NCI-H460 (cell line): ENCODE data around the gene CYBA. TPM values are rescaled to one million over a fixed set of nuclear protein-coding genes. Genes with fewer than 3 reads are reported as not detected.

Experiments used
- DNase-seq: peaks from one replicate; pipeline ENCODE4 v3.0.0-alpha.2; 2016; ENCODE audit warnings: low read depth; ENCODE audit errors: extremely low read depth
- total RNA-seq: library from RNA; depleted of rRNA; stranded (reverse); fragments of >200 nt; shearing (Covaris generic); gene quantifications from 2 replicates; pipeline ENCODE4 v1.2.3, GENCODE V29; 2014

The CYBA gene
- total RNA-seq, 1 experiment from 2014 or later: 143 TPM

DNA sequence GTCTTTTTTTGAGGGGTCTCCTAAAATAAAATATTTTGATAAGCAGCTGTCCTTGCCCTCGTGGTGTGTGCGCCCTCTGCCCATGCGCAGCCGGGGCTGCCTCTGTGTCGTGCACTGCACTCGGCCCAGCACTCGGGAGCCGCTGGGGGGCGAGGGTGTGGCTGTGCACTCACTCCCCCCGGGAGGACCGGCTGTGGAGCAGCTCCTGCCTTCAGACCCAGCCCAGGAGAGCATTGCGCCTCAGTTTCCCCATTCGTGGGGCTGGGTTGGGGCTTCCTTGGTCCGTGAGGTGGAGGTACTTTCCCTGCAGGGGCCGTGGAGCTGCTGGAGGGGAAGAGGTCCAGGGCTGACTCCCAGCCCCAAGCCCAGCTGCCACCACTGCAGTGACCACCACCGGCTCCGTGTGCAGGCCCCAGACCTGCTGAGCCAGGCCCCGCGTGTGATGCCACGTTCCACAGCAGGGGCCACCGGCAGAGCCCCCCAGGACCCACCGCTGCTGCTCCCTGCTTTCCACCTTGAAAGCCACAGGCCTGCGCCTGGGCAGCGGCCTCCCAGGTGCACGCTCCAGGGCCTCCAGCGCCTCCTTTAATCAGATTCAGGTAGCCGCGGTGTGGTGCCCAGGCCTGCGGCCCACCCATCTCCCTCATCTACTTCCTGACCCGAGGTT lies 18.8 kb downstream of the CYBA start:
- DNase-seq: no peak

DNA sequence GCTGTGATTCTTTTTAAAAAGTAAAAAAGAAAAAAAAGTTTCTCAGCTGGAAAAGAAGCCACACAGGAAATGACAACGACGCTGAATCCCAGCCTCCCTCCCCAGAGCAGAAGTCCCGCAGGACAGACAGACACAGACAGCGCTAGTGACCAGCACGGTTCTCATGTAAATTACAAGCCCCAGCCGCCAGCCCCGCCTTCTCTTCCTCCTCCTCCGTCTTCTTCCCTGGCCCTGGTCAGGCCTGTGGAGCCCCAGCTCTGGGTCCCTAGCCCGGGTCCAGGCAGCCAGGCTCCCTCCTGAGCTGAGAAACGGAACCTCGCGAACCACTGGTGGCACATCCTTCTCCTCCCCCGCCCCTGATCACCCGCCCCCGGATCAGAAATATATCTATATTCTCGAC lies 19.5 kb downstream of the CYBA start:
- no peak for DNase-seq

DNA sequence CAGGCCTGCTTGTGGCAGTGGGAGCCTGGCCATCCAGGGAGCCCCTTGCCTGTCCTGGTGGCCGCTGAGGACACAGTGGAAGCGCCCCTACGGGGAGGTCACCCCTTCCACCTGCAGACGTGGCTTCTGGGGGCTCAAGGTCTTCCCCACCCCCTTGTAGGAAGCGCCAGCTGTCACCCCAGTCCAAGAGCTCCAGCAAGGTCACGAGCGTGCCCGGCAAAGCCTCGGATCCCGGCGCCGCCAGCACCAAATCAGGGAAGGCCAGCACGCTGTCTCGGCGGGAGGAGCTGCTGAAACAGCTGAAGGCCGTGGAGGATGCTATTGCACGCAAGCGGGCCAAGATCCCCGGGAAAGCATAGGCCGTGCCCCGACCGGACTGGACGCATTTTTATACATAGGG lies 19.9 kb downstream of the CYBA start:
- DNase-seq: no peak

DNA sequence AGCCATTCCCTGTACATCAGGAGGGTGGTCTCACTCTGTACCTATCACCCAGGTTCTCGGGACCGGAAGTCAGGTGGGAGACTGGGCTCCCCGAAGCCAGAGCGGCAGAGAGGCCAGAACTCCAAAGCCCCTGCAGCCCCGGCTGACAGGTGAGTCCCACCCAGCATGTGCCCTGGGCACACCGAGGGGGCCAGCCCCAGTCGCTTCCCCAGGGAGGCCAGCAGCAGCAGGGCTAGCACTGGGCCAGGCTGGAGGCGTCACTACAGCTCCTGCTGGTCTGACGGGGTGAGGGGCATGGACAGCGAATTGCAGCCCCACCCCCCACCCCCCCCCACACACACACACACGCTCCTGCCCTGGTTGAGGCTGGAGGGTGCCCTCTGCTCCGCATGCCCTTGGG lies 20.4 kb downstream of the CYBA start:
- no peak for DNase-seq

DNA sequence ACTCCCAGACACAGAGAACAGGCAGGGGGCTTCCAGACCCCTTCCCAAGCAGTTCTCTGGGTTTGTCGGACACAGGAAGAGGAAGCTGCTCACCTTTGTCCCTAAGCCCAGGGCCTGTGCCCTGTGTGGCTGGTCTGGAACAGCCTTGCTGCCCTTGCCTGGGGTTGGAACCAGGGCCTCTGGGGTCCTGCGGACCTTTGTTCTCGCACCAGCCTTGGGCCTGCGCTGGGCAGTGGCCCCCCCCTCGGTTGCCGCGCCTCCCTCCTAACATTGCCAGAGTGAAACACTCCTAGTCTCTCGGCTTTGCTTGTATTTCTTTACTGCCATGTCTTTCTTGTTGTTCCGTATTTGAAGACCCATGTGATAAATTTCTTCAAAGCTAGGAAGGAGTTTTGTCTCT lies 21.0 kb downstream of the CYBA start:
- DNase-seq: no peak

DNA sequence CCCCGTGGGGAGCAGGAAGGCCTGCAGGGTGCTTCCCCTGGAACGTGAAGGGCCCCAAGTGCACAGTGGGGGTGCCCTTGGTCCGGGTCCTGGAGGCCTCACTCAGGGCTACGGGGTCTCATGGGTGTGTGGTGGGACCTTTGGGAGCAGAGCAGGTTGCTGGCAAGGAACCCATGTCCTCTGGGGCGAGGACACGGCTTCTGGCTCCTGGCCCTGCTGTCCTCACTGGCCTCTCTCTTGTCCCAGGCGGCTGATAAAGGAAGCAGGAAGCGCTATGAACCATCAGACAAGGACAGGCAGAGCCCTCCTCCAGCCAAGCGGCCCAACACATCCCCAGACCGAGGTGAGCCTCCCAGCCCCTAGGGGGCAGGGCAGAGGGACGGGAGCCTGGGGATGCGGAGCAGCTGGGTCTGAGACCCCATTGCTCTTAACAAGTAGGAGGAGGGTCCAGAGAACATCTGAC lies 22.3 kb downstream of the CYBA start:
- no peak for DNase-seq

DNA sequence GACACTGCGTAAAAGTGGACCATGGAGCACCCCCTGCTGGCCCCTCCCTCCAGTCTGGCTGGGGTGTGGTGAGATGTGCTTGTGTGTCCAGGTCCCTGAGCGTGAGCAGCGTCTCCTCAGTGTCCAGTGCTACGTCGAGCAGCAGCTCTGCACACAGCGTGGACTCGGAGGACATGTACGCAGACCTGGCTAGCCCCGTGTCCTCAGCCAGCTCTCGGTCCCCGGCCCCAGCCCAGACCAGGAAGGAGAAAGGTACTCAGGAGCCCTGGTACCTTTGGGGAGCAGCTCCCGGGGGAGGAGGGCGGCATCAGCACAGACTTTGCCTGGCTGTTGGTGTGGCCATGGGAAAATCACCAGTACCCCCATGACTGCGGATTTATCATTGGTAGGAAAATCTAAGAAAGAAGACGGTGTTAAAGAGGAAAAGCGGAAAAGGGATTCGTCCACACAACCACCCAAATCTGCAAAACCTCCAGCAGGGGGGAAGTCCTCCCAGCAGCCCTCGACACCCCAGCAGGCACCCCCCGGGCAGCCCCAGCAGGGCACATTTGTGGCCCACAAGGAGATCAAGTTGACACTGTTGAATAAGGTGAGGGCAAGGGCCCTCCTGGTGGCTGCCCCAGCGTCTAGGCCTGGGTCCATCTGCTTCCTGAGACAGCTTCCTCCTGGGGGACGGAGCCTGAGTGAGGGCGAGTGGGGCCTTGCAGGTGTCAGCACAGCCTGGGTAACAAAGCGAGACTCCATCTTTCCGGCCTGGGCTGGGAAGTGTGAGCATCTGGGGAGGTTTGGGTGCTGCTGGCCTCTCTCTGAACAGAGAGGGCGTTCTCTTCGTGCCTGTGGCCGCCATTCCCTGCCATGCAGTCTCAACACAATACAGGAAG lies 23.1 kb downstream of the CYBA start:
- DNase-seq: no peak

DNA sequence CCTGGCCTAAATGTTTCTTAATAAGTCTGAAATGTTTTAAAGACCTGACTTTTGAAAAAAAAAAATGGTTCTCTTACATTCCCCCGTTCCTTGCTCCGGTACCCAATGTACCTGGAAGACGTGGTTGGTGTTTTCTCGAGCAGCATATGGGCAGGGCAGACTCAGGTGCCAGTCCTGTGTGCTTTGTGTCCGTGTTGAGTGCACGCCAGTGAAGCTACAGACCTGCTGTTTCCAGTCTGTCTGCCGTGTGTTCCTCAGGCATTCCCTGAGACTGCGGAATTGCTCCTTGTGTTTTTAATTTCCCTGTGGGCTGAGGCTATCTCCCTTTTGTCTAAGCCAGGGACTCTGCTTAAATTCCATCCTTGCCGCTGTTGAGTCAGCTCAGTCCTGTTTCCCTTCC lies 24.2 kb downstream of the CYBA start:
- DNase-seq: no peak

DNA sequence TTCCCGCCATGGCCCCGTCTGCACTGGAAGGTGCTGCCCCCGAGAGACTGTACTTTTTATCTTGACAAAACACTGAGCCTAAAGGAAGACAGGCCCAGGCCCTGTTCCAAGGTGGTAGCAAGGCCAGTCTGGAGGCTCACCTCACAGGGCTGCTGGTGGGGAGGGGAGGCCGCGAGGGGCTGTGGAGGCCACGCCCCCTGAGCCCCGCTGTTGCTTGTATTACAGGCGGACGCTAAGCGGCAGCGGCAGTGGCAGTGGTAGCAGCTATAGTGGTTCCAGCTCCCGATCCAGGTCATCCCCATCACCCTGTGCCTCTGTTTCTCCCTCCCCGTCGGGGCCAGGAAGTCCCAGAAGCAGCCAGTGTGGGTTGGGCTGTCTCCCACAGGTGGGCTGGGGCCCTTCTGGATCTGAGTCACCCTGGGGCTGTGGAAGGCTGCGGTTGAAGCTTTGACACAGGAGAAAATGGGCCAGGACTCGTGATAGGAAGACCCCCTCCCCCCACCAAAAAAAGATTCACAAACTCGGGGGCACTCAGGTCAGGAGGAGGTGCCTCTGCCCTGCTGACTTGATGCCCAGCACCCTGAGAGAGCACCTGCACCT lies 25.8 kb downstream of the CYBA start:
- DNase-seq: no peak

DNA sequence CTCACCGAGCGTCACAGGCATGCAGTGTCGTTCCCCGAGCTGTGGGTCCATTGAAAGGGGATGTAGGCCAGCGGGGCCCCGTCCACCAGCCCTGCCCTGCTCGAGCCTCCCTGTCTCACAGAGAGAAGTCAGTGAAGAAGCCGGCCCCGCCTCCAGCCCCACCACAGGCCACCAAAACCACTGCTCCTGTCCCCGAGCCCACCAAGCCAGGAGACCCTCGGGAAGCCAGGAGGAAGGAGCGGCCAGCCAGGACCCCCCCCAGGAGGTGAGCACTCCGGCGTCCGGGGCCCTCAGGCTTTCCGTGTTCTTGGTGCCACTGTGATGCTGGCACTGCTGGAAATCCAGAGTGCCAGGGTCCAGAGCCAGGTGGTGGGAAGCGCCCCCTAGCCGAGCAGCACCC lies 26.4 kb downstream of the CYBA start:
- no peak for DNase-seq

DNA sequence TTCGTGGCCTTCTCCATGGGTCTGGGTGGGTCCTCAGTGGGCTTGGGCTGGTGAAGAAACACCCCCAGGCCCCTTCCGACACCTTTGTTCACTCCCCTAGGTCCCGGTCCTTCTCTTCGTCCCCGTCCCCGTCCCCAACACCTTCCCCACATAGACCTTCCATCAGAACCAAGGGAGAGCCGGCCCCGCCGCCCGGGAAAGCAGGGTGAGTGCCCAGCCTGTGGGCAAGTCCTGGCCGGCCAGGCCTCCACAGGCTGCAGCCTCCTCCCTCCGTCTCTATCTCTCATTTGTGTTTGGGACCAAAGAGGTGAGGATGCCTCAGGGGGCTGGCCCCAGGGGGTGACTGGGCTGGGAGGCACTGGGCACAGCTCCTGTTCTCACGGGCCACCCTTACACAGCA lies 27.0 kb downstream of the CYBA start:
- DNase-seq: no peak

DNA sequence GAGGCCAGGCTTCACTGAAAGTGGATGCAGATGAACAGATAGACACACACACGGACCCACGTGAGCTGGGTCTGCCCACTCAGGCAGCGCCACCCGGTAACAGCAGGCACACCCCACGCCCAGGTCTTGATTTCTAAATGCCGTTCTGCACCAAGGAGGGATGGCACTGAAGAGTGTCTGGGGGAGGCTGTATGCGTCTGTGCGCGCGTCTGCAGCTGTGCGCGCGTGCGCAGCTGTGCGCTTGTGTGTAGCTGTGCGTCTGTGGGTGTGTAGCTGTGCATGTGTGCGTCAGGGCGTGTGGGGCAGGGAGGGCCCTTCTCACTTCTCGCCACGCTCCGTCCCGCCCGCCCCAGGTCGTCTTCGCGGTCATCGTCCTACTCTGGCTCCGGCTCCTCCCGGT lies 28.0 kb downstream of the CYBA start:
- no peak for DNase-seq

DNA sequence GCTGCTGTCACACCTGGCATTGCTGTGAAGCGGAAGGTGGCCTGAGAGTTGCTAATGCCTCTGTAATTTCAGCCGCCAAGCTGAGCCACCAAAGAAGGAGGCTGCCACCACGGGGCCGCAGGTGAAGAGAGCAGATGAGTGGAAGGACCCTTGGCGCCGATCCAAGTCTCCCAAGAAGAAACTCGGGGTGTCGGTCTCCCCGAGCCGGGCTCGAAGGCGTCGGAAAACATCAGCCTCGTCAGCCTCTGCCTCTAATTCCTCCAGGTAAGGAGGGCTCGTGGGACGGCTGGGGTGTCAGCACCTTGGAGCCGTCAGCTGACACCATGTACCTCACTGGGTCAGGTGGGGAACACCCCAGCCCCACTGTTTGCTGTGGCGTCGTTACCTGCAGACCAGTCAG lies 28.7 kb downstream of the CYBA start:
- DNase-seq: no peak

DNA sequence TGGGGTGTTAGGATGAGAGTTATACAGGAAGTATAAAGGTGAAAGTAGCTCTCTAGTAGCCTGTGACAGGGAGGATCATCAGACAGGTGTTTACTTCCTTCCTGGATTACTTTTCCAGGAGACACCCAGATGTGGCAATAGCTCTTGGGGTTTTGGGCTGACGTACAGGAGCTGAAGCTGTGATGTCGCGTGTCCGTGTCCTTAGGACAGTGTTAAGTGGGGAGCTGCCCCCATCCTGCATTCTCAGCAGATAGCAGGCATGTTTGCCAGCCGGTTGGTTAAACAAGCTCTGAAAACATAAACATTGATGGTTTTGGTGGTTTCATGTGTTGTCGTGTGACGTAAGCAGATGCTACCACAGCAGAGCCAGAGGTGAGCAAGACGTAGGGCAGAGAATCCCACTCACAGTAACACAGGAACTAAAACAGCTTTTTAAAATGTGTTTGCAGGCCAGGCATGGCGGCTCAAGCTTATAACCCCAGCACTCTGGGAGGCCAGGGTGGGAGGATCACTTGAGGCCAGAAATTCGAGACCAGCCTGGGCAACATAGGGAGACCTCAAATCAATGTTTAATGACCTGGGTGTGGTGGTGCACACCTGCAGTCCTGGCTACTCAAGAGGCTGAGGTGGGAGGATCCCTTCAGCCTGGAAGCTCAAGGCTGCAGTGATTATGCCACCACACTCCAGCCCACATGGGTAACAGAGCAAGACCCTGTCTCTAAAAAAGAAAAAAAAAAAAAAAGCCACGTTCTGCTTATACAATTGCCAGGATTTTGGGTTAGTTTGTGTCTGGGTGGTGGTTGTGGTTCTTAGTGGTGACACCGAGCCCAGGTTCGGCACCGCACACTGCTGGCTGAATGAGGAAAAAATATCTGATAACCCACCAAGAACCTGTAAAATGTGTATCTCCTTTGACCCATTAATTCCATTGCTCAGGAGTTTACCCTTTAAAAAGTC lies 30.7 kb downstream of the CYBA start:
- no peak for DNase-seq

DNA sequence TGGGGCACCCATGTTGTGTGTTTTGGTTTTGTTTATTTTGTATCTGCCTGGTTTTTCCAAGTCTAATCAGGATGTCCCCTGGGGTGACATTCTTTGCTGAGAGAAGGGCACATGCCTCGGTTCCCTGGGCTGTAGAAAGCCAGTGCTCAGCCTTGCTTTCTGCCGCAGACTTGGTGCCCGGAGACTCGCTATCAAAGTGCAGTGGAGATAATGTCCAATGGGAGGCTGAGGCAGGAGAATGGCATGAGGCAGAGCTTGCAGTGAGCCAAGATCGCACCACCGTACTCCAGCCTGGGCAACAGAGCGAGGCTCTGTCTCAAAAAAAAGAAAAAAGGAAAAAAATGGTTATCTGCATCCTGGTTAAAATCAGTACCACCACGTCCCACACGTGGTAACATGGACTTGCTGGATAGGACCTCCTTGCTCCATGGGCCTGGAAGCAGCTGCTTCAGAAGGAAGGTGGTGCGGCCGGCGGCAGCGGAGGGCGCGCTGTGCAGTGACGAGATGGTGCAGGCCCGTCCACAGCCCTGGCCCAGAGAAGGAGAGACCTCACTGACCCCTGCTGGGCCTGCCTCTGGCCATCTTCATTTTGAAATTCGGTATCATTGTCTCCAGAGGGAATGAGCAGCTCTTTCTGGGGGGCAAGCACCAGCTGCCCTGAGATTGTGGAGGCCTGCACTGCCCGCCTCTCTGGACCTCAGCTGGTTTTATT lies 31.7 kb downstream of the CYBA start:
- DNase-seq: no peak

DNA sequence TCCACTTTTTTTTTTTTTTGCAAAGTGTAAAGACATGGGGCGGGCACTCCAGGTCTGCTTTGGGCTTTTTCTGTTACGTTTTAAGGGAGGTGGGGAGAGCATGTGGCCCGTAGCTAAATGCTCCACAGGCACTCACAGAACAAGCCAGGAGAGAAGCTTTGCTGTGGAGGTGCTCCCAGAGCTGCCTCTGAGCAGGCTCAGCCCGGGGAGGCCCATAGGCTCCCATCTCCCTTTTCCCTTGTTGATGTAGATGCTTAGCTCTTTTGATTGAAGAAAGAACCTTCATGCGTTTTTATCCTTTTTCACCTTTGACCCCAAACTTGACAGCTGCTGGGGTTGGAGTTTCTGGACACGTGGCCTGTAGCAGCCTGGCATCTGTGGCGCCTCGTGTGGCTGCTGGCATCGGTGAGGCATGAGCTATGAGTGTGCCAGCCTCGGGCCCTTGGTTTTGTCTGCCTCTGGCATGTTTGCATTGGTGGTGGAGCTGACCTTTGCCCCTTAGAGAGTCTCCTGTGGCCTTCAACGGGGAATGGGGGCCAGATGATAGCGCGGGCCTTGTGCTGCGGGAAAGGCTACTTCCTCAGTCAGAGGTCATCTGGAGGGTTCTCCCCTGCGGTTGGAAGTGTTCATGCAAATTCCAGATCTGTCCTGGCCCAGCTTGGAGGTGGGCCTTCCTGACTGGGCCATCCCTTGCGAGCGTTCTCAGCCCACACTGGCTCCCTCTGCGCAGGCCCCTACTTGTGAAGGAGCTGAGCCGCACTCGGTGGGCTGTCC lies 32.5 kb downstream of the CYBA start:
- no peak for DNase-seq

DNA sequence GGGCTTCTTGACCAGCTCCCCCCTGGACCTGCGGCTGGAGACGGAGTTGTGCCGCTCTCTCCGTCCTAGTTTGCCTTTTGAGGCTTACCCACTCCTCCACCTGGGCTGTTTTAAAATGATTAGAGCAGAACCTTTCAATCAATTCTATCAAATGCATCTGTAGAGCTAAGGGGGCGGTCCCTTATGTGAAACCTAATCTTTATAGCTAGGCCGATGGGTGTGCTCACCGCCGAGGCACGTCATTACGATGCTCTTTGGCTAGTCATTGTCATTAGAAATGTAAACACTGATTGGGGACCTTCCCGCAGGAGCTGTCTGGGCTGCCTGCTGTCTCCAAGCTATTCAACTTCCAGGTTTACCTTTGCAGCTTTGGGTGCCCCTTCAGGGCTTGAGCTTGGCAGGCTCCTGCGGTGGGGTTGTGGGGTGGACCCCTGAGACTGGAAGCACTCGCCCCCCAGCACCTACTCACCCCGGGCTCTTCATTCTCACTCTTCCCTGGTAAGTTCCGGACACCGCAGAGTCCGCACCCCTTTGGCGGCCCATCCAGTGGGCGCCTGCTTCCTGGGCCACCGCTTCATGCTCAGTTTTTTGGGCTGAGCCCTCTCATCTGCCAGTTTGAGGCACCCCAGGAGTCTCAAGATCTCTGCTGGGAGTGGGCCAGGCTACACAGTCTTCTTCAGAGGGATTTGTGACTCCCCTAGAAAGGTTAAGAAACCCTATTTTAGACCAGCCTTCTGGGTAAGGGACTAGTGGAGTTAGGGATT lies 33.4 kb downstream of the CYBA start:
- DNase-seq: no peak

DNA sequence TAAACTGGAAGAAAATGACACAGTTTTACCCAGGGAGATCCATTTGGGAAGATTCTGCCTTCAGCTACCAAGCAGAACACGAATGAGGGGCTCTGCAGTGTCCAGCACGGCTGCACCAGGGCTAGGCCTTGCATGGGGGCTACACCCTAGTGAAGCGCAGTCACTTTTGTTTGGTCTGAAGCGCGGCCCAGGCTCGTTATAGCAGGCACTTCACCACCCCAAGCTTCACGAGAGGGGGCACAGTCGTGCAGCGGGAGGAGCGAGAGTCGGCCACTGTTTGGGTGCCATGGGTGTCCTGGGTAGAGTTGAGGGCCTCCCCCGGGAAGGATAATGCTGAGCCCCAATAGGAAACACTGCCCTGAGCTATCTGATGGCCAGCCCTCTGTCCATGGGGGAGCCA lies 34.1 kb downstream of the CYBA start:
- no peak for DNase-seq

DNA sequence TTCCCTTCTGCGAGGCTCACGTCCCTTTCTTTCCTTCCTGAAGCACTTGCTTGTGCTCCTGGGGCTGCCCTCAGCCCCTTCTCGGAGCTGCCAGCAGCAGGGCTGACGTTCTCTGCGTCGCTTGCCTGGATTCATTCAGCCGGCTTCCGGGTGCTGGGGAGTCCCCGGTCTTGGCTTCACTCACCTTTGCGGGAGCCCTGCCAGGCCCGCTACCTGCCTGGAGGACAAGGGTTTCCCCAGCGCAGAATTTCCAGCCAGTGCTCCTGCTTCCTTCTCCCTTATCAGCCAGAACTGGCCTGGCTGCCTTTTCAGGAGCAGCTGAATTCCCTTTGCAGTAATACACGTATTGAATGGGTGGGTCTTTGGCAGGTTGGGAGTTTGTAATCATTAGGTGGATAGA lies 34.5 kb downstream of the CYBA start:
- no peak for DNase-seq
